ENCODE data around the gene OSBPL10.
"Not testable (repeated sequence)": the region's sequence is repeated elsewhere in the genome, so short reads cannot be mapped to it uniquely, and the experiment has no call there.

OSBPL10 gene

GRCh38 chr3:31695280-31696008 is 285.6 kb downstream of the OSBPL10 start:
- no peak for DNase-seq
- Histone ChIP-seq H3K9me3 (ENCODE audit: control insufficient read depth, low read length) (no peaks in the 10 kb centered on the region), H3K4me1 (ENCODE audit: control insufficient read depth, insufficient read depth, low read length, poor library complexity, severe bottlenecking) (no peaks in the 10 kb centered on the region), H3K27me3 (replicated peaks; ENCODE audit: control insufficient read depth, insufficient read depth, low read length, poor library complexity, severe bottlenecking) (no peaks in the 10 kb centered on the region), H3K36me3 (ENCODE audit: control insufficient read depth, insufficient read depth, low read length) (no peaks in the 10 kb centered on the region), H3K27ac (ENCODE audit: insufficient read depth, low read length, poor library complexity, severe bottlenecking) (no peak overlapping the region), H3K4me3 (ENCODE audit: insufficient read depth, low read depth, low read length, poor library complexity, severe bottlenecking) (no peak overlapping the region)

- H3K27ac ChIP-seq (ENCODE audit: insufficient read depth, low read length, poor library complexity, severe bottlenecking): no peak overlapping the region
- H3K36me3 ChIP-seq (ENCODE audit: control insufficient read depth, insufficient read depth, low read length): no peaks in the 10 kb centered on the region
Measured at GRCh38 chr3:31693346-31693745, 287.7 kb downstream of the OSBPL10 start.

GRCh38 chr3:31692751-31693150 is 288.3 kb downstream of the OSBPL10 start:
- Histone ChIP-seq H3K4me3 (ENCODE audit: insufficient read depth, low read depth, low read length, poor library complexity, severe bottlenecking) (no peak overlapping the region), H3K9me3 (ENCODE audit: control insufficient read depth, low read length) (no peaks in the 10 kb centered on the region), H3K4me1 (ENCODE audit: control insufficient read depth, insufficient read depth, low read length, poor library complexity, severe bottlenecking) (no peaks in the 10 kb centered on the region), H3K27ac (ENCODE audit: insufficient read depth, low read length, poor library complexity, severe bottlenecking) (no peak overlapping the region), H3K36me3 (ENCODE audit: control insufficient read depth, insufficient read depth, low read length) (no peaks in the 10 kb centered on the region), H3K27me3 (replicated peaks; ENCODE audit: control insufficient read depth, insufficient read depth, low read length, poor library complexity, severe bottlenecking) (no peaks in the 10 kb centered on the region)
- DNase-seq: no peak

More at GRCh38 chr3:31693346-31693745, 287.7 kb downstream of the OSBPL10 start:
- Histone ChIP-seq H3K27me3 (replicated peaks; ENCODE audit: control insufficient read depth, insufficient read depth, low read length, poor library complexity, severe bottlenecking) (no peaks in the 10 kb centered on the region), H3K9me3 (ENCODE audit: control insufficient read depth, low read length) (no peaks in the 10 kb centered on the region), H3K4me1 (ENCODE audit: control insufficient read depth, insufficient read depth, low read length, poor library complexity, severe bottlenecking) (no peaks in the 10 kb centered on the region), H3K4me3 (ENCODE audit: insufficient read depth, low read depth, low read length, poor library complexity, severe bottlenecking) (no peak overlapping the region)
- DNase-seq: no peak

GRCh38 chr3:31690771-31691170 is 290.3 kb downstream of the OSBPL10 start:
- H3K36me3 ChIP-seq (ENCODE audit: control insufficient read depth, insufficient read depth, low read length): no peaks in the 10 kb centered on the region
- H3K27ac ChIP-seq (ENCODE audit: insufficient read depth, low read length, poor library complexity, severe bottlenecking): no peak overlapping the region
- H3K4me1 ChIP-seq (ENCODE audit: control insufficient read depth, insufficient read depth, low read length, poor library complexity, severe bottlenecking): no peaks in the 10 kb centered on the region
- DNase-seq: no peak
- H3K9me3 ChIP-seq (ENCODE audit: control insufficient read depth, low read length): no peaks in the 10 kb centered on the region
- H3K4me3 ChIP-seq (ENCODE audit: insufficient read depth, low read depth, low read length, poor library complexity, severe bottlenecking): no peak overlapping the region
- H3K27me3 ChIP-seq (replicated peaks; ENCODE audit: control insufficient read depth, insufficient read depth, low read length, poor library complexity, severe bottlenecking): no peaks in the 10 kb centered on the region

GRCh38 chr3:31689523-31689922 is 291.5 kb downstream of the OSBPL10 start:
- not testable (repeated sequence) for H3K4me3 ChIP-seq (ENCODE audit: insufficient read depth, low read depth, low read length, poor library complexity, severe bottlenecking); H3K36me3 ChIP-seq (ENCODE audit: control insufficient read depth, insufficient read depth, low read length); H3K27ac ChIP-seq (ENCODE audit: insufficient read depth, low read length, poor library complexity, severe bottlenecking); H3K9me3 ChIP-seq (ENCODE audit: control insufficient read depth, low read length); H3K4me1 ChIP-seq (ENCODE audit: control insufficient read depth, insufficient read depth, low read length, poor library complexity, severe bottlenecking); H3K27me3 ChIP-seq (replicated peaks; ENCODE audit: control insufficient read depth, insufficient read depth, low read length, poor library complexity, severe bottlenecking); DNase-seq

- Histone ChIP-seq H3K4me3 (ENCODE audit: insufficient read depth, low read depth, low read length, poor library complexity, severe bottlenecking) (no peak overlapping the region), H3K27ac (ENCODE audit: insufficient read depth, low read length, poor library complexity, severe bottlenecking) (no peak overlapping the region), H3K4me1 (ENCODE audit: control insufficient read depth, insufficient read depth, low read length, poor library complexity, severe bottlenecking) (no peaks in the 10 kb centered on the region), H3K27me3 (replicated peaks; ENCODE audit: control insufficient read depth, insufficient read depth, low read length, poor library complexity, severe bottlenecking) (no peaks in the 10 kb centered on the region), H3K36me3 (ENCODE audit: control insufficient read depth, insufficient read depth, low read length) (no peaks in the 10 kb centered on the region), H3K9me3 (ENCODE audit: control insufficient read depth, low read length) (no peaks in the 10 kb centered on the region)
- DNase-seq: no peak
Measured at GRCh38 chr3:31688984-31689383, 292.1 kb downstream of the OSBPL10 start.

- Histone ChIP-seq H3K4me1 (ENCODE audit: control insufficient read depth, insufficient read depth, low read length, poor library complexity, severe bottlenecking) (no peaks in the 10 kb centered on the region), H3K27ac (ENCODE audit: insufficient read depth, low read length, poor library complexity, severe bottlenecking) (no peak overlapping the region), H3K9me3 (ENCODE audit: control insufficient read depth, low read length) (no peaks in the 10 kb centered on the region), H3K4me3 (ENCODE audit: insufficient read depth, low read depth, low read length, poor library complexity, severe bottlenecking) (no peak overlapping the region), H3K36me3 (ENCODE audit: control insufficient read depth, insufficient read depth, low read length) (no peaks in the 10 kb centered on the region), H3K27me3 (replicated peaks; ENCODE audit: control insufficient read depth, insufficient read depth, low read length, poor library complexity, severe bottlenecking) (no peaks in the 10 kb centered on the region)
- DNase-seq: no peak
Measured at GRCh38 chr3:31687020-31687802, 293.9 kb downstream of the OSBPL10 start.

GRCh38 chr3:31680072-31680870 is 300.8 kb downstream of the OSBPL10 start:
- H3K4me1 ChIP-seq (ENCODE audit: control insufficient read depth, insufficient read depth, low read length, poor library complexity, severe bottlenecking): no peaks in the 10 kb centered on the region
- H3K27me3 ChIP-seq (replicated peaks; ENCODE audit: control insufficient read depth, insufficient read depth, low read length, poor library complexity, severe bottlenecking): no peaks in the 10 kb centered on the region
- no peak overlapping the region for H3K27ac ChIP-seq (ENCODE audit: insufficient read depth, low read length, poor library complexity, severe bottlenecking)
- no peak for DNase-seq
- no peaks in the 10 kb centered on the region for H3K9me3 ChIP-seq (ENCODE audit: control insufficient read depth, low read length)
- no peaks in the 10 kb centered on the region for H3K36me3 ChIP-seq (ENCODE audit: control insufficient read depth, insufficient read depth, low read length)
- H3K4me3 ChIP-seq (ENCODE audit: insufficient read depth, low read depth, low read length, poor library complexity, severe bottlenecking): no peak overlapping the region

GRCh38 chr3:31676556-31676955 is 304.5 kb downstream of the OSBPL10 start:
- Histone ChIP-seq H3K27ac (ENCODE audit: insufficient read depth, low read length, poor library complexity, severe bottlenecking) (no peak overlapping the region), H3K4me3 (ENCODE audit: insufficient read depth, low read depth, low read length, poor library complexity, severe bottlenecking) (no peak overlapping the region), H3K36me3 (ENCODE audit: control insufficient read depth, insufficient read depth, low read length) (no peaks in the 10 kb centered on the region), H3K27me3 (replicated peaks; ENCODE audit: control insufficient read depth, insufficient read depth, low read length, poor library complexity, severe bottlenecking) (no peaks in the 10 kb centered on the region), H3K9me3 (ENCODE audit: control insufficient read depth, low read length) (no peaks in the 10 kb centered on the region), H3K4me1 (ENCODE audit: control insufficient read depth, insufficient read depth, low read length, poor library complexity, severe bottlenecking) (no peaks in the 10 kb centered on the region)
- DNase-seq: no peak

GRCh38 chr3:31673950-31674349 is 307.1 kb downstream of the OSBPL10 start:
- H3K27ac ChIP-seq (ENCODE audit: insufficient read depth, low read length, poor library complexity, severe bottlenecking): no peak overlapping the region
- no peak for DNase-seq
- no peak overlapping the region for H3K4me3 ChIP-seq (ENCODE audit: insufficient read depth, low read depth, low read length, poor library complexity, severe bottlenecking)
- H3K36me3 ChIP-seq (ENCODE audit: control insufficient read depth, insufficient read depth, low read length): no peaks in the 10 kb centered on the region
- H3K9me3 ChIP-seq (ENCODE audit: control insufficient read depth, low read length): no peaks in the 10 kb centered on the region
- H3K27me3 ChIP-seq (replicated peaks; ENCODE audit: control insufficient read depth, insufficient read depth, low read length, poor library complexity, severe bottlenecking): no peaks in the 10 kb centered on the region
- H3K4me1 ChIP-seq (ENCODE audit: control insufficient read depth, insufficient read depth, low read length, poor library complexity, severe bottlenecking): no peaks in the 10 kb centered on the region
